H1 (cell line): ENCODE measurements around the gene MCEMP1. TPM values are rescaled to one million over a fixed set of nuclear protein-coding genes. Genes with fewer than 3 reads are reported as not detected.

Experiments used
- BACH1 ChIP-seq: IDR thresholded peaks from 2 replicates; pipeline ENCODE4 v1.6.1; 2012; ENCODE audit warnings: low read length, improper control_type of control experiment
- CREB1 ChIP-seq: IDR thresholded peaks from 2 replicates; pipeline ENCODE4 v1.6.1; 2012; ENCODE audit warnings: inconsistent platforms
- KDM1A ChIP-seq: fragments of 200-600, 300-600 bp; sonication (generic); IDR thresholded peaks from 2 replicates; pipeline ENCODE4 v1.7.1; 2016; ENCODE audit warnings: mild to moderate bottlenecking, low read length, borderline replicate concordance
- SIN3A ChIP-seq, 2 experiments: IDR thresholded peaks in 1 of 2; conservative IDR thresholded peaks in 1 of 2; 2 replicates each; pipeline ENCODE4 v1.6.1; 2011 to 2012; ENCODE audit warnings: low read length in 2 of 2, improper control_type of control experiment in 1 of 2, low read depth in 1 of 2, mild to moderate bottlenecking in 1 of 2
- SP1 ChIP-seq: IDR thresholded peaks from 2 replicates; pipeline ENCODE4 v1.6.1; 2011; ENCODE audit warnings: low read depth, low read length
- polyA plus RNA-seq, 7 experiments: library from polyadenylated mRNA; depleted of rRNA in 3 of 7; stranded (reverse) in 5 of 7; unstranded in 2 of 7; fragments of >200 nt in 5 of 7; fragments of 200-250 nt in 2 of 7; gene quantifications; 1 replicate in 5 of 7; 2 replicates in 1 of 7; 4 replicates in 1 of 7; pipeline versions ENCODE4 v1.2.1 to v1.2.3, GENCODE V29; 2011 to 2013; ENCODE audit warnings: missing spikeins in 2 of 7, mixed read lengths in 2 of 7
- total RNA-seq: library from RNA; stranded (reverse); fragmentation: NEBNext Ultra II Directional; extraction: Animal tissue kit (Norgen Biotek cat#: 25700); gene quantifications from 2 replicates; pipeline ENCODE4 v1.2.1, GENCODE V29; 2021
- TF ChIP-seq, protein P1 (sequence below): IDR thresholded peaks from 2 replicates; pipeline ENCODE4 v1.6.1; 2012; ENCODE audit warnings: inconsistent platforms

Gene MCEMP1
- total and polyA plus RNA-seq, 2 of the 8 experiments (the other 6 are each of a cell fraction or from before 2014, with no cell fraction given): not detected

DNA sequence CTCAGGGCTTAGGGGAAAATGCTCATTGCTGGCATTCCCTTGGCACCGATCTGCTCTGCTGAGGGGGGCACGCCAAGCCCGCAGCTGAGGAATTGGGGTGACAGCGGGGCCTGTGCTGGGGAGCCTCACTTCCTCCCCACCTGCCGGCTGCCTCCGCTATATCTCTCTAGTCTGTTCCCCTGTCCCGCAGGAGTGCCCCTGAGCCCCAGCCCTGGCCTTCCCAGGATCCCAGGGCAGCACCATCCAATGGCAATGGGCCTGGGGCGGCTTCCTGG, 30.5 kb upstream of the MCEMP1 start (continued):
- TF ChIP-seq BACH1: no peak
- no peak for TF ChIP-seq CREB1
- TF ChIP-seq, protein P1, sequence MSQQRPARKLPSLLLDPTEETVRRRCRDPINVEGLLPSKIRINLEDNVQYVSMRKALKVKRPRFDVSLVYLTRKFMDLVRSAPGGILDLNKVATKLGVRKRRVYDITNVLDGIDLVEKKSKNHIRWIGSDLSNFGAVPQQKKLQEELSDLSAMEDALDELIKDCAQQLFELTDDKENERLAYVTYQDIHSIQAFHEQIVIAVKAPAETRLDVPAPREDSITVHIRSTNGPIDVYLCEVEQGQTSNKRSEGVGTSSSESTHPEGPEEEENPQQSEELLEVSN: no peak
- TF ChIP-seq SP1: no peak
- no peak for TF ChIP-seq KDM1A
- TF ChIP-seq SIN3A (conservative IDR thresholded peaks at IDR 0.05 in 1 of 2, IDR thresholded peaks at IDR 0.05 in 1 of 2; ENCODE audit: low read depth in 1 of 2, low read length in 2 of 2): no peak
